WTC11 (cell line): ENCODE data around the gene RELL1.

ENCODE experiments used
- CREM ChIP-seq: sonication (generic); formaldehyde crosslinking; IDR thresholded peaks from 2 replicates; pipeline ENCODE4 v1.8.1; 2022; ENCODE audit warnings: mild to moderate bottlenecking, missing genetic modification reagents, moderate library complexity
- FOXK1 ChIP-seq: sonication (generic); formaldehyde crosslinking; IDR thresholded peaks from 2 replicates; pipeline ENCODE4 v1.8.0; 2022; ENCODE audit warnings: mild to moderate bottlenecking, moderate library complexity, missing genetic modification reagents
- KAT7 ChIP-seq: sonication (generic); formaldehyde crosslinking; IDR thresholded peaks from 2 replicates; pipeline ENCODE4 v1.8.1; 2023; ENCODE audit warnings: missing genetic modification reagents, mild to moderate bottlenecking, borderline replicate concordance
- MXD4 ChIP-seq: fragments of 250-450 bp; sonication (Bioruptor Pico); IDR thresholded peaks from 2 replicates; pipeline ENCODE4 v1.8.0; 2021; ENCODE audit warnings: mild to moderate bottlenecking, moderate library complexity, borderline replicate concordance
- SP1 ChIP-seq: sonication (generic); formaldehyde crosslinking; conservative IDR thresholded peaks from 2 replicates; pipeline ENCODE4 v1.8.1; 2022; ENCODE audit warnings: missing genetic modification reagents
- TEAD4 ChIP-seq: sonication (generic); formaldehyde crosslinking; IDR thresholded peaks from 2 replicates; pipeline ENCODE4 v1.8.0; 2022; ENCODE audit warnings: mild to moderate bottlenecking, missing genetic modification reagents
- TP53 ChIP-seq: sonication (generic); formaldehyde crosslinking; IDR thresholded peaks from 2 replicates; pipeline ENCODE4 v1.8.1; 2023; ENCODE audit warnings: mild to moderate bottlenecking, missing genetic modification reagents
- ZNF121 ChIP-seq: sonication (generic); formaldehyde crosslinking; IDR thresholded peaks from 2 replicates; pipeline ENCODE4 v1.8.0; 2023; ENCODE audit warnings: missing genetic modification reagents
- ZNF423 ChIP-seq: fragments of 250-450 bp; sonication (Bioruptor Pico); IDR thresholded peaks from 2 replicates; pipeline ENCODE4 v2.1.2; 2022; ENCODE audit warnings: mild to moderate bottlenecking, moderate library complexity
- TF ChIP-seq, protein P1 (sequence below): sonication (generic); formaldehyde crosslinking; IDR thresholded peaks from 2 replicates; pipeline ENCODE4 v1.8.0; 2022; ENCODE audit warnings: mild to moderate bottlenecking, missing genetic modification reagents
- TF ChIP-seq, protein P2 (sequence below): fragments of 200-600 bp; IDR thresholded peaks from 2 replicates; pipeline ENCODE4 v1.8.0; 2022; ENCODE audit warnings: antibody characterized with exemption
- TF ChIP-seq, protein P3 (sequence below): sonication (generic); formaldehyde crosslinking; IDR thresholded peaks from 2 replicates; pipeline ENCODE4 v1.8.1; 2023; ENCODE audit warnings: mild to moderate bottlenecking, missing genetic modification reagents, borderline replicate concordance
- TF ChIP-seq, protein P4 (sequence below): sonication (generic); formaldehyde crosslinking; IDR thresholded peaks from 2 replicates; pipeline ENCODE4 v1.8.0; 2022; ENCODE audit warnings: mild to moderate bottlenecking, missing genetic modification reagents

DNA sequence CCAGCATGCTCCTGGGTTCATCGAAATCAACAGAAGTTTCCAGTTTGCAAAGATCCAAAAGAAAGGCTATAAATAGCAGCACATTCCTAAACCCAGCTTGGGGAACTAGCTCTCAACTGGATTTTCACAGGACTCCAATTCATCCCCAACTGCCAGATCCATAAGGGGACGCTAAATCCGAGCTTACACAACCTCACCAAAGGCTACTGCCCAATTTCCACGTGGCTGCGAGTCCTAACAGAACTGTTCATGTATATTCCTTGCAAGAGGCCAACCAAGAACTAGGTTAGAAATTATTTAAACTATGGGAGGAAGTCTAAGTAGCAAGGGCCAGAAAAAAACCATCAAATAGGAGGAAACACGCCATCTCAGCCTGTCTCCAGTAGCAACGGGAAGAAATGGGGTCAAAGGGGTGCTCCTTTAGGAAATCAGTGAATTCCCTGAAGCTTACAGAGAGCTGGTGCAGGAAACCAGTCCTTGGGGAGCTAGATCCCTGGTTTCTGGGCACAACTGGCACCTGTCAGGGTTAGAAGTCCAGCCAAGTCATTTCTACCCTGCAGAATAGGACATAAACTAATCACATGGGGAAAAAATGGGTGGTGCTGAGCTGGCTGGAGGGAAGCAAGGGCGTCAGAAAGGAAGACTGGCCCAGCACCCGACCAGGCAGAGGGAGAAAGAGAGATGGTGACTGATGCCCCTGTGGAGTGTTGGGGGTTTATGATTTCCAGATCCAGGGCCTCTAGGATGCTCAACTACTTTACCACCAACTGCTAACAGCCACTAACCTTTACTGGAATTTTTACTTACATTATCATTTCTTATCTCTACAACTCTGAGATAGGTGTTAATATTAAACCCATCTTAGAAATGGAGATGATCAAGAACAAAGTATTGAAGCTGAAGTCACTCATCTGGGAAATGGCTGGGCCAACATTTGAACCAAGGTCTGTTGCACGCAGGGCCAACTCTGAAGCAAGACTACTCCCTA lies 20.5 kb downstream of the RELL1 start:
- TF ChIP-seq, protein P1, sequence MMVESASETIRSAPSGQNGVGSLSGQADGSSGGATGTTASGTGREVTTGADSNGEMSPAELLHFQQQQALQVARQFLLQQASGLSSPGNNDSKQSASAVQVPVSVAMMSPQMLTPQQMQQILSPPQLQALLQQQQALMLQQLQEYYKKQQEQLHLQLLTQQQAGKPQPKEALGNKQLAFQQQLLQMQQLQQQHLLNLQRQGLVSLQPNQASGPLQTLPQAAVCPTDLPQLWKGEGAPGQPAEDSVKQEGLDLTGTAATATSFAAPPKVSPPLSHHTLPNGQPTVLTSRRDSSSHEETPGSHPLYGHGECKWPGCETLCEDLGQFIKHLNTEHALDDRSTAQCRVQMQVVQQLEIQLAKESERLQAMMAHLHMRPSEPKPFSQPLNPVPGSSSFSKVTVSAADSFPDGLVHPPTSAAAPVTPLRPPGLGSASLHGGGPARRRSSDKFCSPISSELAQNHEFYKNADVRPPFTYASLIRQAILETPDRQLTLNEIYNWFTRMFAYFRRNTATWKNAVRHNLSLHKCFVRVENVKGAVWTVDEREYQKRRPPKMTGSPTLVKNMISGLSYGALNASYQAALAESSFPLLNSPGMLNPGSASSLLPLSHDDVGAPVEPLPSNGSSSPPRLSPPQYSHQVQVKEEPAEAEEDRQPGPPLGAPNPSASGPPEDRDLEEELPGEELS (CRISPR knock-in tag), result no peak
- TF ChIP-seq FOXK1 (CRISPR knock-in tag) (no peak), ZNF121 (no peak), CREM (CRISPR knock-in tag) (no peak), ZNF423 (no peak), TP53 (CRISPR knock-in tag) (no peak), KAT7 (CRISPR knock-in tag) (no peak), SP1 (CRISPR knock-in tag) (no peak), MXD4 (no peak), TEAD4 (CRISPR knock-in tag) (no peak)
- TF ChIP-seq, protein P2, sequence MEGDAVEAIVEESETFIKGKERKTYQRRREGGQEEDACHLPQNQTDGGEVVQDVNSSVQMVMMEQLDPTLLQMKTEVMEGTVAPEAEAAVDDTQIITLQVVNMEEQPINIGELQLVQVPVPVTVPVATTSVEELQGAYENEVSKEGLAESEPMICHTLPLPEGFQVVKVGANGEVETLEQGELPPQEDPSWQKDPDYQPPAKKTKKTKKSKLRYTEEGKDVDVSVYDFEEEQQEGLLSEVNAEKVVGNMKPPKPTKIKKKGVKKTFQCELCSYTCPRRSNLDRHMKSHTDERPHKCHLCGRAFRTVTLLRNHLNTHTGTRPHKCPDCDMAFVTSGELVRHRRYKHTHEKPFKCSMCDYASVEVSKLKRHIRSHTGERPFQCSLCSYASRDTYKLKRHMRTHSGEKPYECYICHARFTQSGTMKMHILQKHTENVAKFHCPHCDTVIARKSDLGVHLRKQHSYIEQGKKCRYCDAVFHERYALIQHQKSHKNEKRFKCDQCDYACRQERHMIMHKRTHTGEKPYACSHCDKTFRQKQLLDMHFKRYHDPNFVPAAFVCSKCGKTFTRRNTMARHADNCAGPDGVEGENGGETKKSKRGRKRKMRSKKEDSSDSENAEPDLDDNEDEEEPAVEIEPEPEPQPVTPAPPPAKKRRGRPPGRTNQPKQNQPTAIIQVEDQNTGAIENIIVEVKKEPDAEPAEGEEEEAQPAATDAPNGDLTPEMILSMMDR, result no peak
- TF ChIP-seq, protein P3, sequence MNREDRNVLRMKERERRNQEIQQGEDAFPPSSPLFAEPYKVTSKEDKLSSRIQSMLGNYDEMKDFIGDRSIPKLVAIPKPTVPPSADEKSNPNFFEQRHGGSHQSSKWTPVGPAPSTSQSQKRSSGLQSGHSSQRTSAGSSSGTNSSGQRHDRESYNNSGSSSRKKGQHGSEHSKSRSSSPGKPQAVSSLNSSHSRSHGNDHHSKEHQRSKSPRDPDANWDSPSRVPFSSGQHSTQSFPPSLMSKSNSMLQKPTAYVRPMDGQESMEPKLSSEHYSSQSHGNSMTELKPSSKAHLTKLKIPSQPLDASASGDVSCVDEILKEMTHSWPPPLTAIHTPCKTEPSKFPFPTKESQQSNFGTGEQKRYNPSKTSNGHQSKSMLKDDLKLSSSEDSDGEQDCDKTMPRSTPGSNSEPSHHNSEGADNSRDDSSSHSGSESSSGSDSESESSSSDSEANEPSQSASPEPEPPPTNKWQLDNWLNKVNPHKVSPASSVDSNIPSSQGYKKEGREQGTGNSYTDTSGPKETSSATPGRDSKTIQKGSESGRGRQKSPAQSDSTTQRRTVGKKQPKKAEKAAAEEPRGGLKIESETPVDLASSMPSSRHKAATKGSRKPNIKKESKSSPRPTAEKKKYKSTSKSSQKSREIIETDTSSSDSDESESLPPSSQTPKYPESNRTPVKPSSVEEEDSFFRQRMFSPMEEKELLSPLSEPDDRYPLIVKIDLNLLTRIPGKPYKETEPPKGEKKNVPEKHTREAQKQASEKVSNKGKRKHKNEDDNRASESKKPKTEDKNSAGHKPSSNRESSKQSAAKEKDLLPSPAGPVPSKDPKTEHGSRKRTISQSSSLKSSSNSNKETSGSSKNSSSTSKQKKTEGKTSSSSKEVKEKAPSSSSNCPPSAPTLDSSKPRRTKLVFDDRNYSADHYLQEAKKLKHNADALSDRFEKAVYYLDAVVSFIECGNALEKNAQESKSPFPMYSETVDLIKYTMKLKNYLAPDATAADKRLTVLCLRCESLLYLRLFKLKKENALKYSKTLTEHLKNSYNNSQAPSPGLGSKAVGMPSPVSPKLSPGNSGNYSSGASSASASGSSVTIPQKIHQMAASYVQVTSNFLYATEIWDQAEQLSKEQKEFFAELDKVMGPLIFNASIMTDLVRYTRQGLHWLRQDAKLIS (CRISPR knock-in tag), result no peak
- TF ChIP-seq, protein P4, sequence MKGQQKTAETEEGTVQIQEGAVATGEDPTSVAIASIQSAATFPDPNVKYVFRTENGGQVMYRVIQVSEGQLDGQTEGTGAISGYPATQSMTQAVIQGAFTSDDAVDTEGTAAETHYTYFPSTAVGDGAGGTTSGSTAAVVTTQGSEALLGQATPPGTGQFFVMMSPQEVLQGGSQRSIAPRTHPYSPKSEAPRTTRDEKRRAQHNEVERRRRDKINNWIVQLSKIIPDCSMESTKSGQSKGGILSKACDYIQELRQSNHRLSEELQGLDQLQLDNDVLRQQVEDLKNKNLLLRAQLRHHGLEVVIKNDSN (CRISPR knock-in tag), result no peak
